Testis (tissue), 2 donors: Measurements from ENCODE around the gene TACC2.

Source experiments
- CTCF ChIP-seq, 3 experiments: fragments of 450-650 bp in 2 of 3; fragments of 200-600 bp in 1 of 3; sonication (generic) in 1 of 3; IDR thresholded peaks; one replicate each; pipeline ENCODE4 v1.5.1; 2016 to 2019; ENCODE audit warnings: antibody characterized with exemption in 3 of 3, mild to moderate bottlenecking in 2 of 3, moderate library complexity in 1 of 3
- POLR2A ChIP-seq: fragments of 450-650 bp; IDR thresholded peaks from one replicate; pipeline ENCODE4 v1.6.1; 2017; ENCODE audit warnings: antibody characterized with exemption, mild to moderate bottlenecking, moderate library complexity

DNA sequence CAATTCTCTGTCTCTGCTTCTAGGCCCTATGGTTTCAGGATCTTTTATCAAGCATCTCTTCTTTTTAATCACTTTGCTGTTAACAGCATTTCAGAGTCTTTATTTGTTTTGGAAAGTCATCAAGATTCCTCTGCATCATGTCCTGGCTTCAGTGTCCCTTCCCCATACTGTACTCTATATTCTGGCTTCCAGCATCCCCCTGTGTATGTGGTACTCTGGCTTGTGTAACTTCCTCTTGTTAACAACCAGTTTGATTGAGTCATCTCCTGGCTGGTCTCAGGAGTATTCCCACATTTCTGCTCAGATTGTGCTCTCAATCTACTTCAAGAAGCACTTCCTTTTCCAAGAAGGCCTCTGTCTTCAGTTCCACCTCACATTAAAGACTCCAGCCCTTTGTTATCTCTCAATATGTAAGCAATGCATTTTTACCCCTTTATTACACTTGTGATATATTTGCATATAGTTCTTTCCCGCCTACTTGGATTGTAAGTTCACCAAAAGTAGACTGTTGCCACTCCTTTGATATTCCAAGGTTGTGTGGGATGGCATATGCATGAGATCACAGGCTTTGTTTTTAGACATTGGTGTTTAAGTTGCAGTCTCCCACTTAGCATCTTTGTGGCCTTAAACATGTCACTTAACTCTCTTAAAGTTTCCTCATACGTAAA, 46.1 kb upstream of the TACC2 start:
- no peak for TF ChIP-seq CTCF (IDR thresholded peaks at IDR 0.05)
- TF ChIP-seq POLR2A: no peak
